Raji (cell line): ENCODE data around the gene ITGA3.

Source experiments
- POLR2A ChIP-seq: IDR thresholded peaks from 2 replicates; pipeline ENCODE4 v1.6.1; 2011; ENCODE audit warnings: low read depth, low read length, control low read depth; ENCODE audit not compliant: insufficient read depth

Gene ITGA3

DNA sequence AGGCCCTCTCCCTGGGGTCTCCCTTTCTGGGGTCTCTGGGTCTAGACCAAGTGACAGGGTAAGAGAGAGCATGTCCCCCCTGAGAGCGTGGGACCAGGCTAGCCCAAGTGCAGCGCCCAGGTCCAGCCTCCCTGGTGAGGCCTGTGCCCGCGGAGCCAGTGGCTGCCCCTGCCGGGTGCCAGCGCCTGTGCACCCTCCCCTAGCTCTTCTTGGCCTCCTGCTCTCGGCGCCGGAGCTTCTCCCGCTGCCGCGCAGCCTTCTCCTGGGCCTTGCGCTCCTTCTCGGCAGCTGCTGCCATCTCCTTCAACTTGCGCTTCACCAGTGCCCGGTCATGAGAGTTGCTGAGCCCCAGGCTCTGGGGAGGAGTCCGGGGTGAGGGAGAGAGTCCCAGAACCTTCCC is 56.8 kb downstream of the ITGA3 start:
- TF ChIP-seq POLR2A = no peak

DNA sequence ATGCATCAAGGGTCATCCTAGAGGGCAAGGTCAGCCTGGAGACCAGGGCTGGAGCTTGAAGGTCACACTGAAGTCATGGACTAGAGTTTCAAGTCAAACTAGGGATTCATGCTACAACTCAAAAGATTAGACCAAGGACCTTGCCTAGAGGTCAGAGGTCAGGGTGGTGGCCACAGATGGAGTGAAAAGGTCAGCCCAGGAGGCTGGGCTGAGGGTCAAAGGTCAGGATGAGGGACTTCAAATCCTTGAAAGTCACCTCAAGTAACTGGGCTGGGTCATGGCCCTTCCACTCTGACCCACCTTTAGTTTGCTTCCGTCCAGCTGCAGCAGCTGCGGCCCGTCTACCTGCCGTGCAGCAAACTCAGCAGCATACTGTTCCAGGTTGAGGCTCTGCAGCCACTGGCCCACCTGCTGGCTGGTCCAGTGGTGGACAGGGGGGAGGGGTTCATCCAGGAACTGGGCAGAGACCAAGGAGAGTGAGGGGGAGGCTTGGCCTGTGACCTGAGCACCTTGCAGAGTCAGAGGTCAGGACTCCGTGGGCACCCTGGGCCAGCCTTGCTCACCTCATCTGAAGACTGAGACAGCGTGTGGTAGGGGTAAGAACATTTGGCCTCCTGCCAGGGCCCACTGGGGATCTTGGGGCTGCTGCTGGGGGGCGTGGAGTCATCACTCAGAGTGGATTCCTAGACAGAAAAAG is 57.9 kb downstream of the ITGA3 start:
- no peak for TF ChIP-seq POLR2A

DNA sequence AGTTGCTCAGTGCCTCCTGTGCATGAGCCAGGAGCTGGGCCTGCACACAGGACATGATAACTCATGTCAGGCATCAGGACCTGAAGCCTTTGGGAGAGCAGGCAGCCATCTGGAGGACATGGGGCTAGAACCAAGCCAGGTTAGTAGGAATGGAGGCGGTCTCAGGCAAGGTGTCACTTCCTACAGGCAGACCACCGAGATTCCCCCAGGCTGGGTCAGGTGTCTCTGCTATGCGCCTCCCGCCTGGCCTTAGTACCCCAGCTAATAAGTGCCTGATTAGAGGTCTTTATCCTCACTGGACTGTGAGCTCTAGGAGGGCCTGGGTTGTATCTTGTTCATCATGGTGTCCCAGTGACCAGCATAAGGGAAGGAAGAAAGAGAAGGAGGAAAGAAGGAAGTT is 58.5 kb downstream of the ITGA3 start:
- TF ChIP-seq POLR2A = no peak

DNA sequence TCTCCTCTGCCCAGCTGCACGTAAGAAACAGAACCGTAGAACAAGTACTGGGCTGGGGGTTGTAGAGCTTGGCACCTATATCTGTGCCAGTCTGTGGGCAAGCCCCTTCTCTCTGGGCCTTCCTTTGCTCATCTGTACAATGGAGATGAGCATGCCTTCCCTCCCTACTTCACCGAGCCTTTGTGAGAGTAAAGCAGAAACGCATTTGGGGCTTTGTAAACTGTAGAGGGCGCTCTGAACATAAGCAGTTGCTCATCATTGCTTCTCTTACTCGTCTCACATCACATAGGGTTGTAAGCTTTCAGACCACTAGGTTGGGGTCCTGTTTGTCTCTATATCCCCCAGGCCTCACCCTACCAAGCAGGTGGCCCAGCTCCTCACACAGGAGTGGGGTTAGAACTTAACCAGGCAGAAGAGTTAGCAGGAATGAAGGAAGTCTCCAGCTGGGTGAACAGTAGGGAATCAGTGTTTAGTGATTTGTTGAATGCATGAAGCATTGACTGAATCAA is 59.0 kb downstream of the ITGA3 start:
- TF ChIP-seq POLR2A = no peak

DNA sequence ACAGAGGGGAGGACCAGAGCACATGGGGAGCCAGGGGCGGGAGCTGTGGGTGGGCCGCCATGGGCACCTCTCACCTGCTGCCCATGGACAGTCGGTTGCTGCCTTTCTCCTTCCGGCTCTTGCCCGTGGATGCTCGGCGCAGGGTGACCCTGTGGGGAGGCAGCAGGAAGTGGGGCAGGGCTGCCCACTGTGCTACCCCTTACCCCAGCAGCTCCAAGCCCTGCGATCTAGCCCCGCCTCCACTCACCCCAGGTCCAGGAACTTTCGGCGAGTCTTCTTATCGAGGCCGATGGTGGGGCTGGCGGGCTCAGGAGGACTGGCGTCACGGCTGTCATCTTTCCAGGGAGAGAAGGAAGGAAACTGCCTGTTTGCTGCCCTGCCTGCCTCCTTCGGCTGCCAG is 59.8 kb downstream of the ITGA3 start:
- TF ChIP-seq POLR2A = no peak

DNA sequence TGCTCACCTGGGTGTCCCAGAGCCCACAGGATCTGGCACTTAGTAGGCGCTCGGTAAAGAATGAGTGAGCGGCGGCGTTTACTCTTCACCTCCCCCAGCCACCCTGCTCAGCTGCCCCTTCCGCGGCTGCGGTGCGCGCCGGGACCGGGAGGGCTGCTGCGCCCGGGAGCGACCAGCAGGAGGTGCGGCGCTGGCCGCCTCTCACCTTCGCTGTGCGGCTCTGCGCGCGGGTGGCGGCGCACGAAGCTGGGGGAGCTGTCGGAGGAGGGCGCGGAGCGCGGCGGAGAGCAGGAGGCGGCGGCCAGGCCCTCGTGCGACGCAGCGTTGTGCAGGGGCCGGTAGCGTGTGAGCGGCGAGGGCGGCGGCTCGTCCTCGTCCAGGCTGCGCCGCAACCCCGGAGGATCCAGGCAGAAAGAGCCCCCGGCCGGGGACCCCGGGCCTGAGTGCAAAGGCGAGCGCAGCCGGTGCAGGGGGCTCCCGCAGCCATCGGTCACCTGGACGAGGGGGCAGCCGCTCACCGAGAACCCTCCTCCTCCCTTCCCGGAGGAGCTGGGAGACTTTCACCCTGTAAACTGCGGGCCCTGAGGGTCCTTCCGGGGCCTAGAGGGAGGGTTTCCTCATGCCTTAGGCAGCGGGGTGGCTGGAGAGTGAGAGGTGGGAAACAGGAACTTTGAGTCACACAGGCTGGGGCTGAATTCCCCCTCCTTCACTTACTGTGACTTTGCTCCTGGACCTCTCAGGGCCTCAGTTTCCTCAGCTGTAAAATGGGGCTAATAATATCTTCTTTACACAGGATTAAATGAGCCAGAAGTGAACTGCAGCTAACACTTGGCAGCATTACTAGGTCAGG is 61.5 kb downstream of the ITGA3 start:
- TF ChIP-seq POLR2A = no peak

DNA sequence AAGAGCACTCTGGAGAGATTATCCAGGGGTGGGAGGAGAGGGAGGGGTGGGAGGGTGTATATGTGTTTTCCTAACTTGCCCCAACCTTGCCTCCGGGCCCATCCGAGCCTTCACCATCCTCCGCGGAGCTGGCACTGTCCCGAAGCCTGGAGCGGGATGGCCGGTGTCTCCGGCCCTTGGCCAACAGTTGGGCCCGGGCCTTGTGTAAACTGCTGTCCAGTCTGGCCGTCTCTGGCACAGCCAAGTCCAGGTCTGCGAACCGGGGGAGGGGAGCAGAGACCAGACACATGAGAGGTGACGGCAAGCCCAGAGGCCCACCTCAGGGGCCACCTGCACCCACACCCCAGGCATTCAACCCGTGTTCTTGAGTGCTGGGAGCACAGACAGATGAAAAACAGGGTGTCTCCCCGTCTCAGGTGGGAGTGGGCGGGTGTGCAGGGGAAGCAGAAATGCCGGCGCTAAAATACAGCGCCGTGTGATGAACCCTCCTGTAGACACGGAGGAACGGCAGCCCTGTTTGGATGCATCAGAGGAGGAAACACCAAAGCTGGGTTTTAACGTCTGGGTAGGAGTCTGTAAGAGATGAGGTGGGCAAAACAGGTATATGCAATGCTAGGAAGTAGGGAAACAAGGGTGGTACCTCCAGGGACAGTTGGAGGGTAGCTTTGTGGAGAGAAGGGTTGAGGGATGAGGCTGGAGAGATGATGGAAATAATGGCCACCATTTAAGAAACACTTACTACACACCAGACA is 62.3 kb downstream of the ITGA3 start:
- no peak for TF ChIP-seq POLR2A

DNA sequence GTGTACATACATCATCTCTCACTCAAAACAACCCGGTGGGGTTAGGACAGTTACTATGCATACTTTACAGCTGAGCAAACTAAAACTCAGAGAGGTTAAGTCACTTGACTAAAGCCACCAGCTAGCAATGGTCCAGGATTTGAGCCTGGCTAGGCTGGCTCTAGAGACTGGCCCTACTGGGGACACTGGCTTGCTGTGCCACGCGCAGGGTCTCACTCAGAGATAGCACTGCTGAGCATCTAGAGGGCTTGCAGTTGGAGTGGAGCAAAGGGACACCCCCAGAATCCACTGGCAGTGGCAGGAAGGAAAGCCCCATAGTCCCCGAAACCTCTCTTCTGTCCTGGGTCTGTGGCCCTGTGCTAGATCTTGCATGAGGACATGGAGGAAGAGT is 62.9 kb downstream of the ITGA3 start:
- TF ChIP-seq POLR2A = no peak

DNA sequence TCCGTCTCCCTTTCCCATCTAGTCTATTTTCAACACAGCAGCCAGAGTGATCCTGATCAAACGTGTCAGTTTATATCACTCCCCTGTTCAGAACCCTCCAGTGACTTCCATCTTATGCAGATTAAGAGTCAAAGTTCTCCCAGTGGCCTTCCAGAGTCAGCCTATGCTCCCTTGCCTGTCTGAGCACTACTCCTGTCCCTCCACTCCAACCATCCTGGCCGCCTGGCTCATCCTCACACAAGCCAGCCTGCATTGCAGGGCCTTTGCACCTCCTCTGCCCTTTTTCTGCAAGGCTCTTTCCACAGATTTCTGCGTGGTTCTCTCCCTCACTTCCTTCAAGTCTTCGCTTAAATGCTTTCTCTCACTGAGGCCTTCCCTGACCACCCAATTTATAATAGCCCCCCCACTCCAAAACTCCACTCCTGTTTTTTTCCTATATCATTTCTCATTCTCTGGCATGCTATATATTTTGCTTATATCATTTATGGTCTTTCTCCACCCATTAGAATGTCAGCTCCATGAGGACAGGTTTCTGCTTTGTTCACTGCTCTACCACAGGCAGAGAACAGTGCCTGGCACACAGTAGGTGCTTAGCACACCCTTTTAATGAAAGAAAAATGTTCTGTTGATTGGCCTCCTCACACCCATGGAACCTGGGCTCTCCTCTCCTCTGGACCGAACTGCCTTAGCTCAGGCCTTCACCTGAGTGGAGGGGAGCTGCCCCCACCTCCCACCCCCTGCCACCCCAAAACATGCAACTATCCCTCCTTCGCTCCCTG is 64.8 kb downstream of the ITGA3 start:
- no peak for TF ChIP-seq POLR2A

DNA sequence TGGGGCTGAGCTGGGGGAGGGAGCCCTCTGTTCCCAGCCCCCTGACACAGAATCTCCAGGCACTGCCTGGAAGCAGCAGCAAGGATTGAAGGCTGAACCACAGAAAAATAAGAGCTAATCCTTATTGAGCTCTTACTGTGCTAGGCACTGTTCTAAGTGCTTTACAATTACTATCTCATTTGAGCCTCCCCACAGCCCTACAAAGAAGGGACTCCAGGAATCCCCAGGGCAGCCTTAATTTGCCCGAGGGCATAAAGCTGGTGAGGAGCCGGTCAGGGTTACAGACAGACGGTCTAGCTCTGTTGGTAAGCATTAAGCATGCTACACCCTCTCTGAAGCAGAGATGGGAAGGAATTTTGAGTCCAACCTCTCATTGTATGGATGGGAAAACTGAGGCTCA is 67.0 kb downstream of the ITGA3 start:
- TF ChIP-seq POLR2A = no peak

DNA sequence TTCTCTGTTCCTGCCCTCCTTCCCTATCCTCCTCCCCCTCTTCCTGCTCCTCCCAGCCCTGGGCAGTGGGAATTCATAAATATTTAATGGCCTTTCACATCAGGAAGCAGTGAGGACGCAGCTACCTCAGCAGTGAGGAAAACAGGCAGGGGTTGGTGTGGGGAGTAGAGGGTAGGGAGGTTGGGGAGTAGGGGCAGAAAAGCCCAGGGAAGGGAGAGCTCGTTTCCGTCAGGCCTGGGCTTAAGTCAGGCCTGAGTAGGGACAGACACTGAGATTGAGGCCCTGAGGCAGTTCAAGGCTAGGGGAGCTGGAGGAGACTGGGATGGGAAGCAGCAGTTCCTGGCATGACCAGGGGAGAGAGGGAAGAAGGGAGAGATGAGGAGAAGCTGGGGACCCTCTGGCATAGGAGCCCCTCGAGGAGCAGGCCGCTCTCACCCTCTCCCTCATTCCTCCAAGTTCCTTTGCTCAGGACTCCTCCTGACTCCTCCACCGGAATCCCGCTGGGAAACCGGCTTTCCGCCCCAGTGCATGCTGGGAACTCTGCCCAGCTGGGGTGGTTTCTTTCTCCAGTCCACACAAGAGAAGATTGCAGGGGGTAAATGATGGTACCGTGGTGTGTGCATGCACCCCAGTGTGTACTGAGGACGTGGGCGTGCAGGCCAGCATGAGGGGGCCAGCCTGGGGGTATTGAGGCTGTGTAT is 67.9 kb downstream of the ITGA3 start:
- TF ChIP-seq POLR2A = no peak

DNA sequence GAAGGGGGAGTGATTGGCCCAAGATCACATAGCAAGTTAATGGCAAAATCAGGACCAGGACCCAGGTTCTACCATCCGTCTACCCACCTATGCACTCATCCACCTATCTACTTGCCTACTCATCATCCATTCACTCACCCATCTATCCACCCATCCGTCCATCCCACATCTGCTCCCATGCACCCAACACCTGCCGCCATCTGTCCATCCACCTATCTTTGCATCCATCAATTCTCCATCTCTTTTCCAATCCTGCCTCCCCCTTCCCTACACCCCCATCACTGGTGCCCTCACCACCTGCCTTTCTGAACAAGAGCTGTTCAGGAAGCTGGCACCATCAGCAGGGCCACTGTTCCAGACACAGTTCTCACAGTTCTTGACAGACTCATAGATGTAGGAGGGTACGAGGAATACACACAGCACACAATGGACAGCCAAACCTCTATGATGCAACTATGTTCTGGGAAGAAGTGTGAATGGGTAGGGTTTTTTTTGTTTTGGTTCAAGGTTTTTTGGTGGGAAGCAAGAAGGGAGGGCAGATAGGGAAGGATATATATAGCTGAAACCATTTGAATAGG is 69.6 kb downstream of the ITGA3 start:
- TF ChIP-seq POLR2A = no peak

DNA sequence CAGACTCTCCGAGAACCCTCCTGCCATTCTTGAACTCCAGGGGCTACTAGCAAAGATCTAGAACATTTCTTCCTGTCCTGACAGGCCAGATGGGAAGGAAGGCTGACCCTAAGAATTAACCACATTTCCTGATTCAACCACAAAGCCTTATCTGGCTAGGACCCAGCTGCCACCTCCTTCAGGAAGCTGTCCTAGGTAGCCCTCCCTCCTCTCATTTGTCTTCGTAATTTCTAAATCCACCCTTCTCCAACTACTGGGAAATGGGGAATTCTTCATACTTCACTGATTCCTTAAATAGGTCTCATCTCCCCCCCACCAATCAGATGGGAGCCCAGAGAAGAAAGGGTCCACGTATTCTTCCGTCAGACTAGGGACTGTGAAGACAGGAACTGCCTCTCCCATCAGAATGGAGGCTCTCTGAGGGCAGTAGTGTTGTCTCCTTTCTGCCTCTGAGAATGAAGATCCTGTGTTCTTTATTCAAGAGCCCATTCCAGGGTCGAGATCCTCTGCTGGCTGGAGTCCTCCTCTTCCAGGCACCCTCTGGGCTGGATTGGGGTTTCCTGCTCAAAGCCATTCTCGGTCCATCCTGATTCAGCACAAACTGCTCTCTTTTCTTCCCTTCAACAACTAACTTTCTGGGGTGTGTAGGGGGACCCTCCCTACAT is 71.9 kb downstream of the ITGA3 start:
- TF ChIP-seq POLR2A = no peak
